Hindlimb muscle (tissue), 1 donor: ENCODE results near the gene KLF6. TPM values are rescaled to one million over a fixed set of nuclear protein-coding genes. Genes with fewer than 3 reads are reported as not detected.

Source experiments
- DNase-seq: peaks from one replicate; pipeline ENCODE4 v3.0.0-alpha.2; 2013
- polyA plus RNA-seq: library from polyadenylated mRNA; unstranded; fragments of 120-200 nt; gene quantifications from one replicate; pipeline ENCODE4 v1.2.1, GENCODE V29; 2013; ENCODE audit not compliant: insufficient read length

KLF6 gene
- polyA plus RNA-seq, 1 donor, result 110 TPM

- DNase-seq, result no peak
Measured at GRCh38 chr10:3774018-3774813, 10.8 kb downstream of the KLF6 start.

GRCh38 chr10:3773460-3774017, 11.5 kb downstream of the KLF6 start:
- no peak for DNase-seq

- no peak for DNase-seq
Measured at GRCh38 chr10:3772361-3773171, 12.4 kb downstream of the KLF6 start.

- DNase-seq, result no peak
Measured at GRCh38 chr10:3770611-3771110, 14.3 kb downstream of the KLF6 start.

GRCh38 chr10:3769556-3769955, 15.5 kb downstream of the KLF6 start:
- DNase-seq, result no peak

- no peak for DNase-seq
Measured at GRCh38 chr10:3766046-3766756, 18.8 kb downstream of the KLF6 start.

GRCh38 chr10:3765146-3765545, 19.9 kb downstream of the KLF6 start:
- DNase-seq, result no peak

- no peak for DNase-seq
Measured at GRCh38 chr10:3764626-3765112, 20.3 kb downstream of the KLF6 start.

GRCh38 chr10:3763852-3764625, 21.0 kb downstream of the KLF6 start:
- DNase-seq, result no peak

GRCh38 chr10:3763035-3763456, 22.0 kb downstream of the KLF6 start:
- no peak for DNase-seq

GRCh38 chr10:3762309-3762708, 22.7 kb downstream of the KLF6 start:
- no peak for DNase-seq

- no peak for DNase-seq
Measured at GRCh38 chr10:3761904-3762303, 23.1 kb downstream of the KLF6 start.

GRCh38 chr10:3761021-3761686, 23.9 kb downstream of the KLF6 start:
- DNase-seq, result no peak

GRCh38 chr10:3760083-3760482, 24.9 kb downstream of the KLF6 start:
- no peak for DNase-seq

- no peak for DNase-seq
Measured at GRCh38 chr10:3759397-3759796, 25.6 kb downstream of the KLF6 start.

- DNase-seq, result no peak
Measured at GRCh38 chr10:3758491-3758970, 26.5 kb downstream of the KLF6 start.

- DNase-seq, result no peak
Measured at GRCh38 chr10:3757638-3758490, 27.1 kb downstream of the KLF6 start.

- no peak for DNase-seq
Measured at GRCh38 chr10:3757250-3757637, 27.8 kb downstream of the KLF6 start.

GRCh38 chr10:3756360-3756740, 28.7 kb downstream of the KLF6 start:
- DNase-seq, result no peak
